Stimulated activated CD4-positive, alpha-beta T cell treated with anti-CD3 and anti-CD28 coated beads, TNF-alpha, amount 100 ng/mL, for 48 hours (primary cell): ENCODE data around the gene GLRX3.
"Not testable (repeated sequence)": the region's sequence is repeated elsewhere in the genome, so short reads cannot be mapped to it uniquely, and the experiment has no call there.

Source experiments
- DNase-seq, 3 donors: peaks; one replicate each; pipeline ENCODE4 v3.0.0-alpha.2; 2020; ENCODE audit warnings: low read depth in 3 of 3

The GLRX3 gene

GRCh38 chr10:130136226-130137089 lies at the start of gene GLRX3:
TSS of gene GLRX3 (plus strand) at chr10:130136391. CDS start at chr10:130136421, 30 bp downstream.
- peak; percentile 78 to 91 (median 80) for DNase-seq

GRCh38 chr10:130090565-130090964 lies 45.6 kb upstream of the GLRX3 start:
- not testable (repeated sequence) for DNase-seq

- no peak for DNase-seq
These were observed 36.8 kb upstream of the GLRX3 start for GRCh38 chr10:130099344-130099743.

GRCh38 chr10:130105724-130106123 lies 30.5 kb upstream of the GLRX3 start:
- no peak for DNase-seq

- not testable (repeated sequence) for DNase-seq
These were observed 28.0 kb upstream of the GLRX3 start for GRCh38 chr10:130108146-130108545.

- DNase-seq: peak in 1 of 3 donors; percentile 8
These were observed 27.1 kb upstream of the GLRX3 start for GRCh38 chr10:130108934-130109604.

GRCh38 chr10:130109796-130110245 lies 26.4 kb upstream of the GLRX3 start:
- DNase-seq: peak; percentile 15 to 70 (median 48)

- DNase-seq: peak; percentile 92 to 96 (median 95)
These were observed 25.7 kb upstream of the GLRX3 start, which contains the start of gene C10orf143 for GRCh38 chr10:130110246-130111112. TSS of gene C10orf143 (minus strand) at chr10:130110830. CDS start at chr10:130110772, 58 bp downstream.

- peak; percentile 84 to 93 (median 85) for DNase-seq
These were observed 24.9 kb upstream of the GLRX3 start for GRCh38 chr10:130111113-130111851.

- no peak for DNase-seq
These were observed 24.4 kb upstream of the GLRX3 start for GRCh38 chr10:130111852-130112180.

GRCh38 chr10:130112821-130113220 lies 23.4 kb upstream of the GLRX3 start:
- DNase-seq: no peak

- not testable (repeated sequence) for DNase-seq
These were observed 19.2 kb upstream of the GLRX3 start for GRCh38 chr10:130116942-130117341.

GRCh38 chr10:130117535-130117934 lies 18.7 kb upstream of the GLRX3 start:
- DNase-seq: not testable (repeated sequence)

- no peak for DNase-seq
These were observed 14.6 kb upstream of the GLRX3 start for GRCh38 chr10:130121486-130122079.

- peak in 2 of 3 donors; percentile 31 to 32 for DNase-seq
These were observed 8.7 kb upstream of the GLRX3 start for GRCh38 chr10:130127364-130128061.

- DNase-seq: no peak
These were observed 8.0 kb upstream of the GLRX3 start for GRCh38 chr10:130128062-130128781.

GRCh38 chr10:130128922-130129321 lies 7.3 kb upstream of the GLRX3 start:
- no peak for DNase-seq

GRCh38 chr10:130135676-130136225 lies 440 bp upstream of the GLRX3 start:
- no peak for DNase-seq

- DNase-seq: no peak
These were observed 878 bp downstream of the GLRX3 start for GRCh38 chr10:130137090-130137448.
